Measurements from ENCODE around the gene ACTR2. TPM values are rescaled to one million over a fixed set of nuclear protein-coding genes. Genes with fewer than 3 reads are reported as not detected.
"Not testable (repeated sequence)": the region's sequence is repeated elsewhere in the genome, so short reads cannot be mapped to it uniquely, and the experiment has no call there.

The ACTR2 gene
- total RNA-seq, 1 experiment from 2014 or later: 79.7 TPM

GRCh38 chr2:65227020-65227455 is 593 bp upstream of the ACTR2 start:
- no peak for DNase-seq (ENCODE audit: extremely low read depth, low read depth)

- no peak for DNase-seq (ENCODE audit: extremely low read depth, low read depth)
Measured at GRCh38 chr2:65228263-65228750, 676 bp downstream of the ACTR2 start.

GRCh38 chr2:65231121-65231520 is 3.5 kb downstream of the ACTR2 start:
- DNase-seq (ENCODE audit: extremely low read depth, low read depth): no peak

DNA sequence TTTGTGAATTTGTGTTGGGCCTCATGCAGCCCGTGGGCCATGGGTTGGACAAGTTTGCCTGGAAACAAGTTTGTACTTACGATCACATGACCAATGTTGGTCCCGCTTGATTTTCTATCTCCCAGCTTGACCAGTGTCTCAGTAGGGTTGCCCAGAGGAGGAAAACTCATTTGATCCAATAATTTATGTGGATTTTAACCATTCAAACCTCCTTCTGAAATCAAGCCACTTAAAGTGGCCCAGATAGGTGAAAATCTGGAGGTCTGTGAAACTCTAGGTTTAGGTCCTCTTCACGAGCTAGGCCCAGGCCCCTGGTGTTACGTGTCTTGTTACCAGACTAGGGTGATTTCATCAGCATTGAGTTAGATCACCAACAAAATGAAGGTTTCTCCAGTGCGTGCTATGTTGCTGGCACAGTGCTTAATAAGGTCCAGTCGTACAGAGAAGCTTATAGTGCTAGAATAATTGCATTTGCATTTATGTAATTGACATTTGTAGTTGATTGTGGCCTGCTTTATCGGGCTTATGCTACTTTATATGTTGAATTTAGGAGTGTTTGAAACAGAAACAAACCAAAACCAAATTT is 4.4 kb downstream of the ACTR2 start:
- no peak for DNase-seq (ENCODE audit: extremely low read depth, low read depth)

DNA sequence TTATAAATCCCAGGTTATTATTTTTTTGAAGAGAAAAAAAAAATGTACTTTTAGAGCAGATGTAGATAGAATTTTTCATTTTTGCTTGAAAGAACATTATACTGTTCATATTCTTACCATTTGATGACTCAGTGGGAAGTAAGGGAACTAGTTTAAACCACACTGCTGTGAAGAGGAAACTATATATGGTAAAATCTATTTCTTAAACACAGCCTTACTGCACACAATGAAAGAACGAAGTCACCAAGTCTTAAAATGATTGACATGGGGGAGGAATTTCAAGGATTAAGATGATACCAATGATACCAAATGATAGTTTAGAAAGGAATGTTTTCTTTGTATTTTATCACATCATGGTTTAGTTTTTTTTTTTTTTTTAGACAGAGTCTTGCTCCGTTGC is 5.0 kb downstream of the ACTR2 start:
- no peak for DNase-seq (ENCODE audit: extremely low read depth, low read depth)

DNA sequence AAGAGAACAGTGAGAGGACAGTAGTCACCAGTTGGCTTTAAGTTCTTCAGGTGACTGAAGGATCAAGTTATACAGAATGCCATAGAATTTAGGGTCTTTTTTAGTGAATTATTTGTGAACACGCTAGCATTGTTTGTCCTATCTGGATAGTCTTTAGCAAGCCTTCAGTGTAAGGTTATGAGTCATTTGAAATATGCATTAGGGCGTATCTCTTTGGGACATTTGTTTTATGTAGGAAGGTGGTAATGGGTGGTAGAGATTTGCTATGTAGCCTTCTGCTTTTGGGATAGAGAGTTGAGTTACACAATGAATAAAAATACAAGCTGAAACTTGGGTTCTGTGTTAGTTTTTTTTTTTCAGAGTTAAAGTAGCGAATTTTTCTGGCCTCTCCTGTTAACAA is 13.0 kb downstream of the ACTR2 start:
- no peak for DNase-seq (ENCODE audit: extremely low read depth, low read depth)

DNA sequence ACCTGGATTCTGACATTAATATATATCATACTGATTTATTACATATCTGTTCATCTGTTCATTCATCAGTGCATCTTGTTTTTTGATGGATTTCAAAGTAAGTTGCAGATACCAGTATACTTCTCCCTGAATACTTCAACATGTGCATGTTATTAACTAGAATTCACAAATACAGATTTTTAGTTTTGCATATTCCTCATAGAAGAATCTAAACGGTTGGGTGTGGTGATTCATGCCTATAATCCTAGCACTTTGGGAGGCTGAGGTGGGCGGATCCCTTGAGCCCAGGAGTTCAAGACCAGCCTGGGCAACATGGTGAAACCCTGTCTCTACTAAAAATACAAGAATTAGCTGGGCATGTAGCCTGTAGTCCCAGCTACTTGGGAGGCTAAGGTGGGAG is 16.8 kb downstream of the ACTR2 start:
- DNase-seq (ENCODE audit: extremely low read depth, low read depth): not testable (repeated sequence)

DNA sequence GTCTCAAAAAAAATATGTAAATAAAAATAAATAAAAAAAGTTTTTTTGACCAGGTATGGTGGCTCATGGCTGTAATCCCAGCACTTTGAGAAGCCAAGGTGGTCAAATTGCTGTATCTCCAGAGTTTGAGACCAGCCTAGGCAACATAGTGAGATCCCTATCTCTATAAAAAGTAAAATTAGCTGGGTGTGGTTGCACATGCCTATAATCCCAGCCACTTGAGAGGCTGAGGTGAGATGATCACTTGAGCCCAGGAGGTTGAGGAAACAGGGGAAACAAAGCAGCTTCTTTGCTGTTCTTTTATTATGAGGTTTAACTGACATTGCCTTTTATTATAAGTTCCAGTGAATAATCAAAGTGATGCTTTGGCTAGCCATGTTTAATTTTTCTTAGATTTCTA is 25.0 kb downstream of the ACTR2 start:
- no peak for DNase-seq (ENCODE audit: extremely low read depth, low read depth)

GRCh38 chr2:65255356-65255755 is 27.7 kb downstream of the ACTR2 start:
- no peak for DNase-seq (ENCODE audit: extremely low read depth, low read depth)

DNA sequence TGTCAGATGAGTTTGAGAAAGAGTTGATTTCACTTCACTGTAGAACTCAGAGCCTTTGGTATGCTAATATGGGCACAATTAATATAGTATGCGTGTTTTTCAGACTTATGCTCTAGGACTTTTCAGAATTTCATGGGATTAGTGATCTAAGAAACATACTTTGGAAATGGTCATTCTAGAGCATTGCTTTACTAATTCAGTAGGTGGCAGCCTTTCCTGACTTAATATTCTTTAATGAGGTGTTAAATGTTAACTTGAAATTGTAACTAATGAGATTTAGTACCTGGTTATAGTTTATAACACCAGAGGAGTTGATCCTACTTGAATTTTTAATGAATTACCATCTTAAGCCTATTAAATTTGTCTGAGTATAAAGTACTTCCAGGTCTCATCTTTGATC is 28.4 kb downstream of the ACTR2 start:
- DNase-seq (ENCODE audit: extremely low read depth, low read depth): no peak

- not testable (repeated sequence) for DNase-seq (ENCODE audit: extremely low read depth, low read depth)
Measured at GRCh38 chr2:65257866-65258265, 30.2 kb downstream of the ACTR2 start.

DNA sequence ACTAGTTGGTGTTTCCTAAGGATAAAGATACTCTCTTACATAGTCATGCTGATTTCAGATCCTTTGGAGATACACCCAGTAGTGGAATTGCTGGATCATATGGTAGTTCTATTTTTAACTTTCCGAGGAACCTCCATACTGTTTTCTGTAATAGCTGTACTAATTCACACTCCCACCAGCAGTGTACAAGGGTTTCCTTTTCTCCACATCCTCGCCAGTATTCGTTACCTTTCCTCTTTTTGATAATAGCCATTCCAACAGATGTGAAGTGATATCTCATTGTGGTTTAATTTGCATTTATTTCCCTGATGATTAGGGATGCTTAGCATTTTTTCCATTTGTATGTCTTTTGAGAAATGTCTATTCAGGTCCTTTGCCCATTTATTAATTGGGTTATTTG is 34.0 kb downstream of the ACTR2 start:
- no peak for DNase-seq (ENCODE audit: extremely low read depth, low read depth)

- DNase-seq (ENCODE audit: extremely low read depth, low read depth): no peak
Measured at GRCh38 chr2:65263262-65263661, 35.6 kb downstream of the ACTR2 start.

DNA sequence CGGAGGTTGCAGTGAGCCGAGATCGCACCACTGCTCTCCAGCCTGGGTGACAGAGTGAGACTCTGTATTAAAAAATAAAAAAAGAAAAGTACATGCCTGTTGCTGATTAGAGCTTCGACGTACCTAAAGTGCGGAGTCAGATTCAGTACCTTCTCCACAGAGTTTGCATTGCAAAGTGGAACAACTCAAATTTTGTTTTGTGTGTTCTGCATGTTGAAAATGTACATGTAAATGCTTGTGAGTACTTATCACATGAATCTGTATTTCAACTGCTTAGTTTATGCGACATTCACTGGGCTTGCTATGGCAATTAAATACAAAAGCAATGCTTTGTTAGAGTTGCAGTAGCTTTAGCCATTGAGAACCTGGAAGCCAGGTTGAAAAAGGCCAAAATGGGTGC is 36.4 kb downstream of the ACTR2 start:
- DNase-seq (ENCODE audit: extremely low read depth, low read depth): no peak

DNA sequence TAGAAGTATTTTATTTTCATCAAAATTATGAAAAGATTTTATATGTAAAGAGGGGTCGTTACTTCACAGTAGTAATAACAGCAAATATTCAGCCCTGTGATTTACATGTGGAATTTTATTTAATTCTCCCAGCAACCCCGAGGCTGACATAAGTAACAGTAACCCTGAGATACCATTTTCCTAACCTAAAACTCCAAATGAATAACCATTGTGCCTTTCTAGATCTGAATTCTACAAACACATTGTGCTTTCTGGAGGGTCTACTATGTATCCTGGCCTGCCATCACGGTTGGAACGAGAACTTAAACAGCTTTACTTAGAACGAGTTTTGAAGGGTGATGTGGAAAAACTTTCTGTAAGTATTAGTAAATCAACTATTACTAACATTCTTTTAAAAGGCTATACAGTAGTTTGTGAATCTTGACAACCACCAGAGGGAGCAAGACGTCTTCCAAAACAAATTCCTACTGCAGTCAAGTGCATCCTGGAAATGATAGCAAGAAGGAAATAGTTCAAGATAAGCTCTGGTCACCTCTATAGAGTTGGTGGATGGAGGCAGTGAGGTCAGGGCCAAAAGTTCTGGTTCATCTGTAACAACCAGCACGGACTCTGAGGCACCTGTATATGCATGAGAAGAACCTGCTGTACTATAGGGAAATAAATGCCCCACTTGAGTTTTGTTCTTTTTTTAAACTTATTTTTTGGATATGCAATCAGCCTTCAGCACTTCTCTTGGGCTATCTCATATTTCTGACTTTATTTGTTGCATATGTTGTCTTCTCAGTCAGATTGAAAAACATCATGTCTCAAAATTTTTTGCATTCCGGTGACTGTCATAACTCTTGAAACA is 37.4 kb downstream of the ACTR2 start:
- peak; percentile 68 for DNase-seq (ENCODE audit: extremely low read depth, low read depth)

DNA sequence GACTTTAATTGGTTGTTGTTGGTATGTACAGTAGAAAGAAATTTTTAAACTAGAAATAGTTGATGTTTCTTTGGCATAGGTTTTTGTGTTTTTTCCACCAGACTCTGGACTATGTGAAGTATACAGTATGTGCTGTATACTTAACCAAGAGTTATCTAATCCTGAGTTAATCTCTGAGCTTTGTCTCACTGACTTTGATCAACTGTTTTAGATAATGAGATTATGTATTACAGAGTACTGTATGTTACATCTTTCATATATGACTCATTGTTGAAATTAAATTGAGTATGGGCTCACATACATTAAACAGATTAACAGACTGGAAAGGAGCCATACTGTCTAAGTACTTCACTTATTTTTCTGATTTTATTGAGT is 38.0 kb downstream of the ACTR2 start:
- no peak for DNase-seq (ENCODE audit: extremely low read depth, low read depth)

DNA sequence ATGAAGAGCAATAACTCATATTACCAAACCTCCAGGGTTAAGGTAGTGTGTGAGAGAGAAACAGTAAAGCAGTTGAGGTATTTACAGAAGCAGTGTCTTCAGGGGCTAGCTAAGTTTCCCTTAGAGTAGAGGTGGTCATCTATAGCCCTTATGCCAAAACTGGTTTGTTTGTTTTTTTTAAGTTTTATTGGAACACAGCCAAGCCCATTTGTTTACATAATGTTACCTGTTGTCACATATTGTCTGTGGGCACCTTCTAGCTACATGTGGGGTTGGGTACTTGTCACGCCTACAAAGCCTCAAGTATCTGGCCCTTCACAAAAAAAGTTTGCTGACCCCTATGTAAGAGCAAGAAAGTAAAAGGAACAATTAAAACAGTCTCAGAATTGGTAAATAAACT is 39.4 kb downstream of the ACTR2 start:
- DNase-seq (ENCODE audit: extremely low read depth, low read depth): no peak

DNA sequence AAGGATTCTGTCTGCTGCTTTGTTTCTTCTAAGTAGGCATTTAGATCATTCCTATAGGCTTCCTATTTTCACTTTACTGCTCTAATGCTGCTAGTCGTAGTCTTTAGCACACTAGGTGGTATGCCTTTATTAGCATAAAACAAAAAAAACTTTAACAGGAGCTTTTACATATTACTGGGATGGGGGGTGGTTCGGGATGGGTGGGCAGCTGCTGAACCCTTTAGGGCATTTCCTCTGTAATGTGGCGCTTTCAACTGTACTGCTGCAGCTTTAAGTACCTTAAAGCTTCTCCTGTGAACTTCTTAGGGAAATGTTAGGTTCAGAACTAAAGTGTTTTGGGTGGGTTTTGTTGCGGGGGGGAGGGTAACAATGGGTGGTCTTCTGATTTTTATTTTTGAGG is 41.3 kb downstream of the ACTR2 start:
- no peak for DNase-seq (ENCODE audit: extremely low read depth, low read depth)

DNA sequence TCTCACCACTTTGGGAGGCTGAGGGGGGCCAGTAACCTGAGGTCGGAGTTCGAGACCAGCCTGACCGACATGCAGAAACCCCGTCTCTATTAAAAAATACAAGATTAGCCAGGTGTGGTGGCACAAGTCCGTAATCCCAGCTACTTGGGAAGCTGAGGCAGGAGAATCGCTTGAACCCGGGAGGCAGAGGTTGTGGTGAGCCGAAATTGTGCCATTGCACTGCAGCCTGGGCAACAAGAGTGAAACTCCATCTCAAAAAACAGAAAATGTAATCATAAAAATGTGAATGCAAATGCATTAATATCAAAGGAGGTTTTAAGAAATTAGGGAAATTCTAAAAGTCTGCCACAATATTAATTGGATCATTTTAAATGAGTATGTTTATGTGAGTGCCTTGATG is 45.7 kb downstream of the ACTR2 start:
- DNase-seq (ENCODE audit: extremely low read depth, low read depth): no peak

DNA sequence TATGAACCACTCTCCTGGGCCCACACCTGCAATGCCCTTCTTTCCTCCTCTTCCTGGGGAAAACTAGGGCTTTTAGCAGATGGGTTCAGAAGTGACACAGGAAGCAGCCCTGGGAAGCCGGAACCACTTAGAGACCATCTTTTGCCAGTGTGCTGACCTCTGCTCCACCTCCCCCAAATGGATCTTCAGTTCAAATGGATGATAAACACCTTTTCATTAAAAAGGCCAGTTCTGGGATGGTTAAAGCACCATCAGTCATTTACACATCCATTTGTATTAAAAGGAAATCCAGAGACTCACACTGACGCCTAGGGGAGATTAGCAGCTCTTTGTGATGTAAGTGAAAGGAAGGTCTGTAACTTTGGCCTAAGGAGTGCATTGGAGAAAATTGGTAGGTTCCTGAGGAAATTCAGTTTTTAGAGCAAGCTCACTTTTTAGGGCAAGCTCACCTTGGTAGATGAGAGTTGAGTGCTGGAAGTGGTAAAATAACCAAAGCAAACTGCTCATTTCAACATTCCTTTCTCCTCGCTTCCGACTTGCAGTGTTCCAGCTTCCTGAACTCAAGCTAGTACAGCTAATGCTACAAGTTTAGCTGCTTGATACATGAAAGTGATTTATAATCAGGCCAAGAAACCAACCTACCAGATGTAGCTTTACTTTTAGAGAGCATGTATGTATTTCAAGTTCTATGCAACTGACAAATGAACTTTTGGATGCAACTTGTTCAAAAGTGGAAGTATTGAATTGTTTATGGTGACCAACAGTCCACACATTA is 47.7 kb downstream of the ACTR2 start:
- DNase-seq (ENCODE audit: extremely low read depth, low read depth): no peak

DNA sequence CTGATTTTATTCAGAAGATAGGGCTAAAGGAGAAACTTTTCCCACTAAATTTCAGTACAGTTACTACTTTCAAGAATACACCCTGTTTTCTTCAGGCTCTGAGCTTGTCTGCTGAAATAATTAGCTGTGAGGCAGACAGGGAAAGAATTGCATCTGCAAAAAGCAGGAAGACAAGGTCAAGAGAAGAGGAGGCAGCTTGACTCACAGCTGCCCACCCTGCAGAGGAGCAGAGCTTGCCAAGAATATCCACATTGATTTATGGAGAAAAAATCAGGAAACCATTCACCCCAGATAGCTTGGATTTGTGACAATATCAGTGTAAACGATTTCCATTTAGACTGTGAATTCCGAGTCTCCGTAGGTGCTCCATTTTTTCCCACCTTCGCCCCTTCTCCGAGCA is 49.0 kb downstream of the ACTR2 start:
- no peak for DNase-seq (ENCODE audit: extremely low read depth, low read depth)

DNA sequence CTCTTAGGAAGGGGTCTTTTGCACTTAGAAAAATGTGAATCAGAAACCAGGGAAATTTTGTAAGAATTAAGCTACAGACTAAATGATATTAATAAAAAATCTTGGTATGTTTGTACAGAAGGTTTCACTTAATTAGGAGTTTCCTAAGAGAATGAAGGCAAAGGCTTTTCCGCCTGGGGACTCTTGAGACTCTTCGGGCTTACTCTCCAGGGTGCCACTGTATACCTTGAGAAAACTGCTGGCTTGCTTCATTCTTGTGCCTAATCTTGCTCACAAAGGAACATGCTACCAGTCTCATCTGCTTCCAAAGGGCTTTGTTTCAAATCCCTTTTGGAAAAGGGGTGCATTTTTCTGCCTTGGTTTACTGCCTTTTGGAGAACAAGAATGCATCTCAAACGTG is 49.5 kb downstream of the ACTR2 start:
- no peak for DNase-seq (ENCODE audit: extremely low read depth, low read depth)
